ENCODE measurements around the gene AMOTL1. TPM values are rescaled to one million over a fixed set of nuclear protein-coding genes. Genes with fewer than 3 reads are reported as not detected.

Gene AMOTL1
- total and polyA plus RNA-seq, 2 of the 8 experiments (the other 6 are each of a cell fraction or from before 2014, with no cell fraction given) = 9.0 to 27.6 TPM

GRCh38 chr11:94871491-94872185 lies 103.5 kb downstream of the AMOTL1 start:
- Histone ChIP-seq H3K23ac (ENCODE audit: insufficient read length) (no peak overlapping the region), H2BK5ac (ENCODE audit: low read depth, low read length) (no peak overlapping the region), H3K4me2 (ENCODE audit: insufficient read depth in 1 of 2, low read depth in 2 of 2, low read length in 2 of 2) (no peak overlapping the region), H4K91ac (replicated peaks; ENCODE audit: insufficient read length, low read length) (no peak overlapping the region), H3K27me3 (replicated peaks in 1 of 4; ENCODE audit: control insufficient read depth in 3 of 4, extremely low read depth in 1 of 4, insufficient read depth in 3 of 4, low read length in 3 of 4) (no peaks in the 10 kb centered on the region), H2AK5ac (ENCODE audit: low read depth, low read length) (no peak overlapping the region), H3K9ac (replicated peaks in 1 of 4; ENCODE audit: extremely low read depth in 1 of 4, low read depth in 3 of 4, low read length in 3 of 4) (no peak overlapping the region), H3K36me3 (ENCODE audit: control insufficient read depth in 2 of 4, insufficient read depth in 4 of 4, low read length in 3 of 4) (peaks cover 0 to 17% (median 10%) of the 10 kb centered on the region in 4 experiments; a peak in 6 of 8 replicates), H2BK15ac (ENCODE audit: low read length) (no peak overlapping the region), H3K79me2 (ENCODE audit: control insufficient read depth in 1 of 2, insufficient read depth in 2 of 2, low read length in 2 of 2) (no peaks in the 10 kb centered on the region), H3K23me2 (ENCODE audit: low read depth, low read length) (no peaks in the 10 kb centered on the region), H4K5ac (ENCODE audit: insufficient read length, low read depth, low read length) (no peak overlapping the region), H2BK12ac (ENCODE audit: low read depth, low read length) (no peak overlapping the region), H3K79me1 (ENCODE audit: low read depth, low read length) (no peaks in the 10 kb centered on the region), H3K27ac (ENCODE audit: low read depth, low read length) (no peak overlapping the region), H3K56ac (replicated peaks; ENCODE audit: insufficient read length, low read depth, low read length) (no peak overlapping the region), H3K4ac (replicated peaks; ENCODE audit: insufficient read length, low read depth, low read length) (no peak overlapping the region), H4K20me1 (replicated peaks in 1 of 2; ENCODE audit: control insufficient read depth in 1 of 2, insufficient read depth in 2 of 2, low read length in 2 of 2) (peaks cover 0 to 2% of the 10 kb centered on the region in 2 experiments), H3K9me3 (ENCODE audit: insufficient read depth in 2 of 2, low read depth in 1 of 2, low read length in 1 of 2) (no peaks in the 10 kb centered on the region), H2BK120ac (replicated peaks; ENCODE audit: low read depth, low read length) (no peak overlapping the region), H3K4me3 (ENCODE audit: extremely low read depth in 1 of 4, insufficient read depth in 2 of 4, low read depth in 3 of 4, low read length in 4 of 4) (no peak overlapping the region), H2BK20ac (ENCODE audit: low read length) (no peak overlapping the region), H2AFZ (ENCODE audit: low read length) (no peak overlapping the region), H4K8ac (ENCODE audit: extremely low read depth, insufficient read depth, low read length) (no peak overlapping the region), H3K4me1 (replicated peaks in 1 of 4; ENCODE audit: control insufficient read depth in 3 of 4, insufficient read depth in 4 of 4, low read length in 3 of 4) (peaks cover 0 to 14% (median 4%) of the 10 kb centered on the region in 4 experiments; a peak in 5 of 7 replicates), H3K18ac (ENCODE audit: extremely low read depth, low read length) (no peak overlapping the region), H3K14ac (ENCODE audit: insufficient read length) (no peak overlapping the region)
- TF ChIP-seq CBX8 (IDR thresholded peaks at IDR 0.05; ENCODE audit: borderline replicate concordance, low read depth, low read length) = no peak
- no peak for TF ChIP-seq SIN3A (conservative IDR thresholded peaks at IDR 0.05 in 1 of 2, IDR thresholded peaks at IDR 0.05 in 1 of 2; ENCODE audit: low read depth in 1 of 2, low read length in 2 of 2)
- WGBS, 2 experiments (ENCODE audit: extremely low coverage in 1 of 2, insufficient coverage in 1 of 2, insufficient read length in 1 of 2, insufficient replicate concordance in 2 of 2, low coverage in 1 of 2, low lambda C conversion rate in 2 of 2, missing lambda C conversion rate in 1 of 2) = 93% methylated on average over 15 of the region's 15 CpGs; no CpG with 5 or more reads in 1 of the 2 experiments
- ChIA-PET CTCF (ENCODE audit: partially characterized antibody) (interaction anchor here (0.7 to 1.0 kb wide), 4 partner anchors 14 to 85 kb away, joined by 3 to 5 read pairs (median 3); no protein-coding TSS in a partner anchor), POLR2A (ENCODE audit: partially characterized antibody) (no interaction called here)
- no peak for DNase-seq (ENCODE audit: low read depth in 1 of 2, low spot score in 2 of 2)
- FAIRE-seq = no peak
